Activated T-helper 17 cell treated with anti-CD3 and anti-CD28 coated beads, Interleukin-2, amount 50 U/mL, for 72 hours (primary cell): ENCODE measurements around the gene LYPD3. TPM values are rescaled to one million over a fixed set of nuclear protein-coding genes. Genes with fewer than 3 reads are reported as not detected.
"Not testable (repeated sequence)": the region's sequence is repeated elsewhere in the genome, so short reads cannot be mapped to it uniquely, and the experiment has no call there.

Experiments
- ATAC-seq: fragments of 150-1000 bp; cut with Tn5 transposase; replicated peaks from 2 replicates; pipeline ENCODE4 v1.10.0; 2021; ENCODE audit warnings: mild to moderate bottlenecking, moderate library complexity
- H3K27ac Mint-ChIP-seq: one replicate; pipeline ENCODE4 v1.8.0; 2022; ENCODE audit warnings: mixed read lengths
- H3K27me3 Mint-ChIP-seq: one replicate; pipeline ENCODE4 v1.8.0; 2022; ENCODE audit warnings: mixed read lengths
- H3K36me3 Mint-ChIP-seq: one replicate; pipeline ENCODE4 v1.8.0; 2022; ENCODE audit warnings: low read depth, mild to moderate bottlenecking, mixed read lengths
- H3K4me1 Mint-ChIP-seq: one replicate; pipeline ENCODE4 v1.8.0; 2022; ENCODE audit warnings: mixed read lengths
- H3K4me3 Mint-ChIP-seq: one replicate; pipeline ENCODE4 v1.8.0; 2022; ENCODE audit warnings: mild to moderate bottlenecking, mixed read lengths
- H3K9me3 Mint-ChIP-seq: one replicate; pipeline ENCODE4 v1.8.0; 2022; ENCODE audit warnings: mixed read lengths
- total RNA-seq, 2 donors: library from RNA; stranded (reverse); gene quantifications; one replicate each; pipeline ENCODE4 v1.2.3, GENCODE V29; 2022

Gene LYPD3
- total RNA-seq, 2 donors from 2014 or later, result 1.0 to 3.0 TPM

GRCh38 chr19:43462383-43462782, 3.0 kb downstream of the LYPD3 start:
- Mint-ChIP-seq H3K4me1 (peaks cover 17% of the 10 kb centered on the region), H3K4me3 (peak overlapping the region; percentile 82), H3K27ac (no peak overlapping the region), H3K36me3 (no peaks in the 10 kb centered on the region), H3K9me3 (no peaks in the 10 kb centered on the region), H3K27me3 (no peaks in the 10 kb centered on the region)
- no peak for ATAC-seq

DNA sequence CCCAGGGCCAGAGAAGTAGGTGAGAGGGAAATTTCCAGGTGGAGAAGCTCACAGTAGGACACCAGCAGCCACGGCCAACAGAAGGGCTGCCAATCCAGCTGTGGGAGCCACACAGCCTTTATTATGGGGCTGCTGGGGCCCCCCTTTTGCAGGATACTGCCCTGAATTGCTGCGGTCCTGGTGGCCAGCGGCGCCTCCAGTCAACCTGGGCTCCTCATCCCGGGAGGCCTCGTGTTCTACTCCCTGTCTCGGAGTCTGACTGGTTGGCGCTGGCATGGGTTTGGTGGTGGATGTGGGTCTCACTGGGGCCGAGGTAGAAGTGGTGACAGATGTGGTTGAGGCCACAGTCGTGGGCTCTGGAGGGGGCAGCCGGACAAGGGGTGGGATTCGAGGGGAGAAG, 4.1 kb downstream of the LYPD3 start:
- Mint-ChIP-seq H3K27ac (no peak overlapping the region), H3K27me3 (no peaks in the 10 kb centered on the region), H3K4me3 (peak overlapping the region; percentile 82), H3K36me3 (no peaks in the 10 kb centered on the region), H3K4me1 (peaks cover 12% of the 10 kb centered on the region), H3K9me3 (no peaks in the 10 kb centered on the region)
- ATAC-seq, result no peak

- no peaks in the 10 kb centered on the region for H3K9me3 Mint-ChIP-seq
- no peaks in the 10 kb centered on the region for H3K27me3 Mint-ChIP-seq
- peaks cover 17% of the 10 kb centered on the region for H3K4me1 Mint-ChIP-seq
- peak overlapping the region; percentile 42 for H3K27ac Mint-ChIP-seq
- ATAC-seq, result no peak
- peak overlapping the region; percentile 82 for H3K4me3 Mint-ChIP-seq
- no peaks in the 10 kb centered on the region for H3K36me3 Mint-ChIP-seq
Observed at GRCh38 chr19:43460362-43461016, 4.9 kb downstream of the LYPD3 start.

DNA sequence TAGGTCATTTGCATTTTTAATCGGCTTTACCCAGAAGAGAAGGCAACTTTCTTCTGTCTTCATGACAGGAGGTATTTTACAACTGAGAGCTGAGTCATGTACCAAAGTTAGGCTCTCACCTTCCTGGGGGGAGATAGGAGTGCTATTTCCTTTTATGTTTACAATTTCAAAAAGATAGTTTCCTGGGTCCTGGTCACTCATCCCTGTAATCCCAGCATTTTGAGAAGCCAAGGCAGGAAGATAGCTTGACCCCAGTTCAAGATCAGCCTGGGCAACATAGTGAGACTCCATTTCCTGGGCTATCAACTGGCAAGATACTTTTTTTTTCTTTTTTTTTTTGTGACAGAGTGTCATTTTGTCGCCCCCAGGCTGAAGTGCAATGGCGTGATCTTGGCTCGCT, 7.6 kb downstream of the LYPD3 start:
- H3K4me3 Mint-ChIP-seq, result no peak overlapping the region
- H3K36me3 Mint-ChIP-seq, result no peaks in the 10 kb centered on the region
- no peak overlapping the region for H3K27ac Mint-ChIP-seq
- ATAC-seq, result no peak
- no peaks in the 10 kb centered on the region for H3K27me3 Mint-ChIP-seq
- no peaks in the 10 kb centered on the region for H3K9me3 Mint-ChIP-seq
- peaks cover 18% of the 10 kb centered on the region for H3K4me1 Mint-ChIP-seq

DNA sequence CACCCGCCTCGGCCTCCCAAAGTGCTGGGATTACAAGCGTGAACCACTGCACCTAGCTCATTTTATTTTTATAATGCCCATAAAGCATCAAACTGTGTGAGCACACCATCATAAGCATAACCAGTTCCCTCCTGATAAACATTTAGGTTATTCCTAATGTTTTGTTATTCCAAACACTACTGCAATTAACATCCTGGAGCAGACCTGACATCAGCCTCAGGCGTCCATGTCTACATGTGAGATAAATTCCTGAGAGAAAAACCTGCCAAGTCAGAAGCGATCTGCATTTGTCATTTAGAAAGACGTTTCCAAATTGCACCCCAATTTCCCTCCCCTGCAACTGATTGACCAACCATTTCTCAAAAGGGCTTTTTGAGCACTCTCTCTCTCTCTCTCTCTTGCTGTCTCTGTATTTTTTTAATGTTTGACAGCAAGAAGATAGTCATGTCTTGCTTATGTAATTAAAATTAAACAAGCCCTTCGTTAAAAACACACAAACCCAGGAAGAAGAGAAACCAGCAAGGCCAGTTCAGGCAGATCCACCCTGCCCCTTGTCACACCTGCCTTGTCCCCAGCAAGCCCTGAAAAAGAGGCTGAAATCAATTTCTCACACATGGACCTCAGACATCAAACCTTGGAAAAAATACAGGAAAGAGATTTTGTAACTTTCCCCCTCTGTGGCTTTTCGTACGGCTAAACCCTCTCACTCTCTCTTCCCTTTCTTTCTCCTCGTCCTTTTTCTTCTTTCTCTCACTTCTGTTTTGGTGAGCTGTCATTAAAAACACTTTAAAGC, 9.9 kb downstream of the LYPD3 start:
- Mint-ChIP-seq H3K27ac (no peak overlapping the region), H3K9me3 (peaks cover 5% of the 10 kb centered on the region), H3K36me3 (no peaks in the 10 kb centered on the region), H3K4me3 (no peak overlapping the region), H3K27me3 (no peaks in the 10 kb centered on the region), H3K4me1 (peaks cover 15% of the 10 kb centered on the region)
- no peak for ATAC-seq

- H3K27me3 Mint-ChIP-seq, result no peaks in the 10 kb centered on the region
- no peak overlapping the region for H3K4me3 Mint-ChIP-seq
- peaks cover 15% of the 10 kb centered on the region for H3K4me1 Mint-ChIP-seq
- H3K27ac Mint-ChIP-seq, result no peak overlapping the region
- peaks cover 5% of the 10 kb centered on the region for H3K9me3 Mint-ChIP-seq
- H3K36me3 Mint-ChIP-seq, result no peaks in the 10 kb centered on the region
- ATAC-seq, result no peak
Observed at GRCh38 chr19:43454031-43454430, 11.4 kb downstream of the LYPD3 start.

DNA sequence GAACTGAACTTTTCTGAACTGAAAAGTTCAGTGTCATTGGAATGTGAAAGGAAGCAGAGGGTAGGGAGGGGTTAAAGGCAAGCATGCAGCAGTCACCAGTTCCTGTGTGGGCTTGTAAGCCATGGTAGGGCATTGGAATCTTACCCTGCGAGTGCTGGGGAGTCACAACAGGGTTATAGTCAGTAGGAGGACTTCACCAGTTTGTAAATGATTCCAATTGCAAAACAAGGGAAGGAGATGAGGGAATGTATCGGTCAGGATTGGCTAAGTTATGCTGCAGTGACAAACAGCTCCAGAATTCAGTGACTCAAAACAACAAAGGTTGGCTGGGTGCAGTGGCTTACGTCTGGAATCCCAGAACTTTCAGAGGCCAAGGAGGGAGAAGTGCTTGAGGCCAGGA, 12.8 kb downstream of the LYPD3 start:
- H3K9me3 Mint-ChIP-seq, result peaks cover 5% of the 10 kb centered on the region
- H3K36me3 Mint-ChIP-seq, result no peaks in the 10 kb centered on the region
- H3K4me3 Mint-ChIP-seq, result no peak overlapping the region
- peaks cover 15% of the 10 kb centered on the region for H3K4me1 Mint-ChIP-seq
- no peak overlapping the region for H3K27ac Mint-ChIP-seq
- no peak for ATAC-seq
- no peaks in the 10 kb centered on the region for H3K27me3 Mint-ChIP-seq

- ATAC-seq, result peak; percentile 85
- peak overlapping the region; percentile 57 for H3K4me3 Mint-ChIP-seq
- H3K36me3 Mint-ChIP-seq, result no peaks in the 10 kb centered on the region
- H3K4me1 Mint-ChIP-seq, result peaks cover 16% of the 10 kb centered on the region
- H3K27me3 Mint-ChIP-seq, result no peaks in the 10 kb centered on the region
- peak overlapping the region; percentile 86 for H3K27ac Mint-ChIP-seq
- peaks cover 5% of the 10 kb centered on the region for H3K9me3 Mint-ChIP-seq
Observed at GRCh38 chr19:43450545-43450997, 14.8 kb downstream of the LYPD3 start.

- ATAC-seq, result no peak
- no peak overlapping the region for H3K4me3 Mint-ChIP-seq
- no peaks in the 10 kb centered on the region for H3K27me3 Mint-ChIP-seq
- peaks cover 5% of the 10 kb centered on the region for H3K9me3 Mint-ChIP-seq
- peaks cover 14% of the 10 kb centered on the region for H3K4me1 Mint-ChIP-seq
- no peak overlapping the region for H3K27ac Mint-ChIP-seq
- H3K36me3 Mint-ChIP-seq, result no peaks in the 10 kb centered on the region
Observed at GRCh38 chr19:43447655-43448054, 17.8 kb downstream of the LYPD3 start.

GRCh38 chr19:43446746-43447489, 18.5 kb downstream of the LYPD3 start:
- Mint-ChIP-seq H3K4me1 (peaks cover 14% of the 10 kb centered on the region), H3K27me3 (no peaks in the 10 kb centered on the region), H3K4me3 (no peak overlapping the region), H3K36me3 (no peaks in the 10 kb centered on the region), H3K9me3 (no peaks in the 10 kb centered on the region), H3K27ac (peak overlapping the region; percentile 35)
- peak; percentile 66 for ATAC-seq

- no peaks in the 10 kb centered on the region for H3K36me3 Mint-ChIP-seq
- H3K4me1 Mint-ChIP-seq, result peaks cover 9% of the 10 kb centered on the region
- no peaks in the 10 kb centered on the region for H3K9me3 Mint-ChIP-seq
- ATAC-seq, result no peak
- H3K4me3 Mint-ChIP-seq, result no peak overlapping the region
- peak overlapping the region; percentile 28 for H3K27ac Mint-ChIP-seq
- no peaks in the 10 kb centered on the region for H3K27me3 Mint-ChIP-seq
Observed at GRCh38 chr19:43445426-43445825, 20.0 kb downstream of the LYPD3 start.

GRCh38 chr19:43444531-43445287, 20.7 kb downstream of the LYPD3 start:
- H3K27ac Mint-ChIP-seq, result no peak overlapping the region
- H3K36me3 Mint-ChIP-seq, result no peaks in the 10 kb centered on the region

GRCh38 chr19:43444091-43444490, 21.3 kb downstream of the LYPD3 start:
- not testable (repeated sequence) for ATAC-seq, H3K27ac Mint-ChIP-seq, H3K4me3 Mint-ChIP-seq, H3K27me3 Mint-ChIP-seq, H3K9me3 Mint-ChIP-seq, H3K36me3 Mint-ChIP-seq
- peaks cover 12% of the 10 kb centered on the region for H3K4me1 Mint-ChIP-seq

More at GRCh38 chr19:43444531-43445287, 20.7 kb downstream of the LYPD3 start:
- H3K27me3 Mint-ChIP-seq, result no peaks in the 10 kb centered on the region
- no peaks in the 10 kb centered on the region for H3K9me3 Mint-ChIP-seq
- H3K4me3 Mint-ChIP-seq, result no peak overlapping the region
- no peak for ATAC-seq
- peaks cover 12% of the 10 kb centered on the region for H3K4me1 Mint-ChIP-seq

DNA sequence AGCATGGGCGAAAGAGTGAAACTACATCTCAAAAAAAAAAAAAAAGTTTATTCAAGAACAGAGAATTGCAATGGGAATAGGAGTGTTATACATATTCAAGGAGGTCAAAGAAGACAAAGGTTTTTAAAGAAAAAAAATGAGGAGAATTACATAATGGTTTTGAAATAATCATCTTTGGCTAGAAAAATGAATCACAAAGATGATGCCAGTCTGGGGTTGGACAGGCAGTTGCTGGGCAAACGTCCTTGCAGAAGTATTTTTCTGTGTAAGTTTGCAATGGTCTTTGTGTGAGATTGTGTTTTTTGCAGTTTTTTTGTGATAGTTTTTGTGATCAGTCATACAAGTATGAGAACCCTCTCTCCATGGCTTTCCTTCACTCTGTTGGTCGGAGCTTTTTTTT, 23.7 kb downstream of the LYPD3 start:
- peaks cover 25% of the 10 kb centered on the region for H3K4me1 Mint-ChIP-seq

More for the DNA sequence above, 23.7 kb downstream of the LYPD3 start:
- no peaks in the 10 kb centered on the region for H3K27me3 Mint-ChIP-seq
- H3K27ac Mint-ChIP-seq, result no peak overlapping the region
- no peaks in the 10 kb centered on the region for H3K9me3 Mint-ChIP-seq
- H3K4me3 Mint-ChIP-seq, result no peak overlapping the region
- no peak for ATAC-seq
- H3K36me3 Mint-ChIP-seq, result no peaks in the 10 kb centered on the region
